GM18868 (cell line): ENCODE data around the gene BANP.
A peak's percentile ranks its signal among the peaks of the same experiment; 100 is the strongest.
"Not testable (repeated sequence)": the region's sequence is repeated elsewhere in the genome, so short reads cannot be mapped to it uniquely, and the experiment has no call there.

ENCODE experiments used
- ATAC-seq: cut with Tn5 transposase; IDR thresholded peaks from one replicate; pipeline ENCODE4 v1.9.1; 2021; ENCODE audit warnings: mild to moderate bottlenecking, moderate library complexity; ENCODE audit not compliant: unreplicated experiment

BANP gene

DNA sequence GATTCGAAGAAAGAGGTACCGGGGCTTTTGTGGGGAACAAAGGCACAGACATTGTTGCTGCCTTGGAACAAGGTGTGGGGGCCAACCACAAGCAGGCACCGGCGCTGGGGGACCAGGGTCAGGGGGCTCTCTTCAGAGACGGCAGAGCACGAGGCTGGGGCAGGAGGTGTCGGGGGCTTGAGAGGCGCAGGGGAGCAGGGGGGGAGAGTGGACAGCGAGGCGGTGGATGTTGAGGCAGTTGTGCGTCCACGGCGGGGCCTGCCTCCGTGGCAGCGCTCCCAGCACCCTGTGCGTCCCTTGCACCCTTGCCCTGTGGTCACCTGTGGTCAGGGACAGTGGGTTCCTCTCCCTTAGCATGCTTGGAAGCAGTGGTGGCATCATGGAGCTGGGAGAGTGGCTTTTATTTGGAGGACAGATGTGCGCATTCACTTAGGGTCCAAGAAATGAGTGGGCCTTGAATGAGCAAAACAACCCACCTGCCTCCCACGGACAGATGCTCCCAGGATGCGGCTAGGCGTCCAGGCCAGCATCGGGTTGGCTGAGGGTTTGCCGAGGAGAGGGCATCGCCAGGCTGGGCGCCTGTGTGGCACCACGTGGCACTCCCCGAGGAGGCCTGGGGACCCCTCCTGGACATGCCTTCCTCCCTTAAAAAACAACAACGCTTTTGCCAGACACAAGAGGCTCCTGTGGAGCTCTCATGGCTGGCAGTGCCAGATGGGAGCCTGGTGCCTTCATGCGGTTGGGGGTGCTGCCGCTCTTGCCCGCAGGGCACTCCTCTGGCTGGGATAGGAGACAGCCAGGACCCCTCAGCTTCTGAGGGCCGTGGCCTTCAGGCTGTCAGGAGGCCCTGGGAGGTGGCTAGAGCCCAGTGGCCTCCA lies 113.0 kb downstream of the BANP start:
- no peak for ATAC-seq

DNA sequence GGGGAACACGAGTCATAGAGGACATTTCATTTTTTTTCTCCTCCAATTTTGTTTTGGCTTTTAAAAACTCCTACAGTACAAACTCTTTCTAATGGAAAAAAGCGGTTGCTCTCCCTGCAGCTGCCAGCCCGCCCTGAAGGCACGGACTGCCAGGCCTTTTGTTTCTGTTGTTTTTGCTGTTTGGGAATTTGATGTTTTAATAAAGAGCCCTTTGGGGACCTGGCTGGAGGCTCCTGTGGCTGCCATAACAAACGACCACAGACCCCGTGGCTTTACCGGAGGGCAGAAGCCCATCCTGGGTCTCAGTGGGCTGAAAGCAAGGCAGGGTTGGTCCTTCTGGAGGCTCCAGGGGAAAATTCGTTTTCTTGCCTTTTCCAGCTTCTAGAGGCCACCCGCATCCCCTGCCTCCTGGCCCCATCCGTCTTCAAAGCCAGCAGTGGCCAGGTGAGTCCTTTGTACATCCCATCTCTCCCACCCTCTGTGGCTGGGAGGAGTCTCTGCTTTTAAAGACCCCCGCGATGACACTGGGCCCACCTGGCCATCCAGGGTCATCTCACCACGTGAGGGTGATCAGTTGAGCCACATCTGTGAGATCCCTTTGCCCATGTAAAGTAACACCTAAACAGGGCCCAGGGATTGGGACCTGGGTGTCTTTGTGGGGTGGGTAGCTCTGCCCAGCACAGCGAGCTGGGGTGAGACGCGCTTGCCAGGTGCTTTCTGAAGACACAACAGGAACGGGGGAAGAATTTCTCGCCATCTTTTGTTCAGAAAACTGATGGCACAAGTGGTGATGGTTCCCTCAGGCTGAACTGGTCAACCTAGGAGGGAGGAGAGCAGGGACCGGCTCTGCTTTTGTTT lies 113.9 kb downstream of the BANP start:
- no peak for ATAC-seq

- ATAC-seq = no peak
Measured at GRCh38 chr16:88065747-88066142, 114.5 kb downstream of the BANP start.

DNA sequence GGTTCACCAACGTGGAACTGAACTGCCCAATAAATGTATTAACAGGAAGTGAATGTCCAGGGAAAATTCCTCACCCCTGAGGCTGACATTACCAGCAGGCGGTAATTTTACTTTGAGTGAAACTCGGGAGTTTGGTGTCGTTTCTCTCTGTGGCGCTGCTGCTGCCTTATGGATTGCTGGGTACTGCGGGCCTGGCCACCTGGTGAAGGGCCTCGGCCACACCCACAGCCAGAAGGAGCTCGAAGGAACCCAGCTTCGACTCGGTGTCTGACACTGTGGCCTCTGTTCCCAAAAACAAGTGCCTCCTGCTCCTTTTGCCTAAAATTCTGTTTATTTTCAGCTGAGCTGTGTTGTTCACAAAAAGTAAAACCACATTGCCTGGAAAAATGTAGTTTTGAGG lies 115.0 kb downstream of the BANP start:
- no peak for ATAC-seq

DNA sequence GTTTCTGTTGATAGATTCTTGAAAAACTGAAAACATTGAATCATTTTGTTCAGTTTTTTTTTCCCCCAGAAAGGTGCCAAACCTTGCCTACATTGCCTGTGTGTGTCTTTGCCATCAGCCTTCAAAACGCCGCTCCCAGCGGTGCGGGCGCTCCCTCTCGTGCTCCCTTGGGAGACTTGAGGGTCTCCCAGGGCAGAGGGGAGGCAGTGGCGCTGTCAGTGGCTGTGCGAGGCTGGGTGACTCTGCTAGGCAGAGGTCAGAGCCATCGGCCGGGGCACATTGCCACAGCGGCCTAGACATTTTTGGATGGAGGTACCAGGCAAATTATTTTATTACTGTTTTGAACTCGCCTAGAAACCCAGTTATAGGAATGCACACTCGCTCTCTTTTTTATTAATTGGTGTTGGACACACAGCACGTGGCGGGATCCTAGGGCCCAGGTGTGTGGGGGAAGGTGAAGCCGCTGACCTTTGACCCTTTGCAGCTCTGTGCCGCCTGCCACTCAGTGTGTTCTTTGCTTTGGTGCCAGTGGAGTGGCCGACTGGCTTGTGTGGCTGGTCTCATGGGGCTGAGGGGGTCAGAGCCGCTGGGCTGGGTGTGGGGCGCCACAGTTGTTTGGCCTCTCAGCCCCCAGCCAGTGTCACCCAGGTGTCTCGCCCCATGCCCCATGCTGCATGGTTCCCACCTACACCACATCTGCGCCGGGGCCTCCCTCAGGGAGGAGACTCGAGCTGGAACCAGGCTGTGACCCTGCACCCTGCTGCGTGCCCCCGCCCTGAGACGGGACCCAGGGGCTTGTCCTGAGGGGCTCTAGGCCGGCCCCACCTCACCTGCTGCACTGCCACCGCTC lies 115.7 kb downstream of the BANP start:
- ATAC-seq = no peak

DNA sequence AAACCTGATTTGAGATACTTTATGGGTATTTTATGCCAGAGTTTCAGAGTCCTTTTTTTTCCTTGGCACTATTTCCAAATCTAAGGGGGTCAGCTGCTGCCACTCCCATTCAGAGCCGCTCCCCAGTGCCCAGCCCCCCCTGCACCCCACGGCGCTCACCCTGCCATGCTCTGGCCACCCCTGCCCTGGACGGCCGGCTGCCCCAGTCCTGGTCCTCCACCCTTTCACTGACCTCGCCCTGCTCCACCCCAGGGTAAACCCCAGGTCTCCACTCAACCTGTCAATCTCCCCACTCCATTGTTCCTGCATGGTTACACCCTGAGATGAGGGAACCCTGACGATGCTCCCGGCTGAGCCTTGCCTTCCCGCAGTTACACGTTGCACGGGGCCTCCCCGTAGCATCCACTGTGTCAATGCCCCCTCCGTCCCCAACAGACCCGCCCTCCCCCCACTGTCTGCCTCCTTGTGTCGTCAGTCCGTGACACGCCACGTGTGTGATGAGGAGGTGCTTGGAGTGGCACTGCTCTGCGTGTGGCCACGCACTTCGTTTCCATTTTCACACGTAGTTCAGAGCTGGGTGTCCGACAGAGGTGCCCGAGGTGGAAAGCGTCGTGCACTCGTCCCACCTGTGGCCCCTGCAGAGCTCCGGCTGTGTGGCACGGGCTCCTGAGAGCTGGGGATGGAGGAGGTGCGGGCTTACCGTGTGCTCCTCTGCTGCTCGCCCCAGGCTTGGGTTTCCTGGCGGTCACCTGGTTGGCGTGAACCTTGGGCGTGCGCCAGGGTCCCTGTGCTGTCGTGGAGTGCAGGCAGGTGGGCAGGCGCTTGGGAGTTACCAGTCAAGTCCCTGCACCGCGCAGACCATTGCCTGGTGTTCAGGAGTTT lies 116.5 kb downstream of the BANP start:
- ATAC-seq = no peak

- no peak for ATAC-seq
Measured at GRCh38 chr16:88068476-88069396, 117.5 kb downstream of the BANP start.

GRCh38 chr16:88069397-88070168 lies 118.3 kb downstream of the BANP start:
- ATAC-seq = peak; percentile 92

- ATAC-seq = no peak
Measured at GRCh38 chr16:88070341-88070740, 119.1 kb downstream of the BANP start.

- ATAC-seq = no peak
Measured at GRCh38 chr16:88070989-88071625, 119.9 kb downstream of the BANP start.

- no peak for ATAC-seq
Measured at GRCh38 chr16:88071908-88072307, 120.7 kb downstream of the BANP start.

GRCh38 chr16:88072571-88073001 lies 121.4 kb downstream of the BANP start:
- no peak for ATAC-seq

- ATAC-seq = no peak
Measured at GRCh38 chr16:88073201-88073721, 122.0 kb downstream of the BANP start.

- ATAC-seq = no peak
Measured at GRCh38 chr16:88074041-88074440, 122.8 kb downstream of the BANP start.

- no peak for ATAC-seq
Measured at GRCh38 chr16:88076211-88076931, 125.1 kb downstream of the BANP start.

GRCh38 chr16:88076932-88077320 lies 125.7 kb downstream of the BANP start:
- ATAC-seq = not testable (repeated sequence)
